Inflammatory macrophage (primary cell): ENCODE results near the gene C1QTNF12.

Experiments
- DNase-seq, 2 donors: peaks; one replicate each; pipeline ENCODE4 v3.0.0-alpha.2; 2020 to 2022

The C1QTNF12 gene

GRCh38 chr1:1226566-1227362 is 19.8 kb downstream of the C1QTNF12 start:
- DNase-seq: no peak

GRCh38 chr1:1225913-1226312 is 20.6 kb downstream of the C1QTNF12 start:
- no peak for DNase-seq

GRCh38 chr1:1225238-1225845 is 21.2 kb downstream of the C1QTNF12 start:
- no peak for DNase-seq

GRCh38 chr1:1223891-1224290 is 22.6 kb downstream of the C1QTNF12 start:
- DNase-seq: no peak

GRCh38 chr1:1223321-1223720 is 23.2 kb downstream of the C1QTNF12 start:
- no peak for DNase-seq

GRCh38 chr1:1222575-1223225 is 23.8 kb downstream of the C1QTNF12 start:
- no peak for DNase-seq

- DNase-seq: no peak
Measured at GRCh38 chr1:1221887-1222574, 24.5 kb downstream of the C1QTNF12 start.

- no peak for DNase-seq
Measured at GRCh38 chr1:1220197-1220596, 26.3 kb downstream of the C1QTNF12 start.

- DNase-seq: no peak
Measured at GRCh38 chr1:1219341-1219740, 27.2 kb downstream of the C1QTNF12 start.

GRCh38 chr1:1218524-1219200 is 27.9 kb downstream of the C1QTNF12 start:
- DNase-seq: no peak

- DNase-seq: no peak
Measured at GRCh38 chr1:1217621-1218523, 28.6 kb downstream of the C1QTNF12 start.

- no peak for DNase-seq
Measured at GRCh38 chr1:1216770-1217620, 29.5 kb downstream of the C1QTNF12 start.

GRCh38 chr1:1215881-1216605 is 30.5 kb downstream of the C1QTNF12 start:
- DNase-seq: no peak

GRCh38 chr1:1215080-1215676 is 31.3 kb downstream of the C1QTNF12 start:
- no peak for DNase-seq

- DNase-seq: no peak
Measured at GRCh38 chr1:1213345-1214265, 32.9 kb downstream of the C1QTNF12 start, which contains the start of gene TNFRSF4. TSS of gene TNFRSF4 (minus strand) at chr1:1214153. CDS start at chr1:1214127, 26 bp downstream.

GRCh38 chr1:1212780-1213344 is 33.7 kb downstream of the C1QTNF12 start:
- peak in 1 of 2 donors; percentile 54 for DNase-seq

- DNase-seq: no peak
Measured at GRCh38 chr1:1211541-1212441, 34.7 kb downstream of the C1QTNF12 start.
